ENCODE measurements around the gene KIF3C.
"Not testable (repeated sequence)": the region's sequence is repeated elsewhere in the genome, so short reads cannot be mapped to it uniquely, and the experiment has no call there.

Gene KIF3C

DNA sequence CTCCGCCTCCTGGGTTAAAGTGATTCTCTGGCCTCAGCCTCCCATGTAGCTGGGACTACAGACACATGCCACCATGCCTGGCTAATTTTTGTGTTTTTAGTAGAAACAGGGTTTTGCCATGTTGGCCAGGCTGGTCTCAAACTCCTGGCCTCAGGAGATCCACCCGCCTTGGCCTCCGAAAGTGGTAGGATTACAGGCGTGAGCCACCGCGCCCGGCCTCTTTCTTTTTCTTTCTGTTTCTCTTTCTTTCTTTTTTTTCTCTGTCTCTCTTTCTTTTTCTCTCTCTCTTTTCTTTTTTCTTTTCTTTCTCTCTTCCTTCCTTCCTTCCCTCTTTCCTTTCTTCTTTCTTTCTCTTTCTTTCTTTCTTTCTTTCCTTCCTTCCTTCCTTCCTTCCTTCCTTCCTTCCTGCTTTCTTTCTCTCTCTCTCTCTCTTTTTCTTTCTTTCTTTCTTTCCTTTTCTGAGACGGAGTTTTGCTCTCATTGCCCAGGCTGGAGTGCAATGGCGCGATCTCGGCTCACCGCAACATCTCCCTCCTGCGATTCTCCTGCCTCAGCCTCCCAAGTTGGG, 16.6 kb upstream of the KIF3C start:
- DNase-seq, result not testable (repeated sequence)

DNA sequence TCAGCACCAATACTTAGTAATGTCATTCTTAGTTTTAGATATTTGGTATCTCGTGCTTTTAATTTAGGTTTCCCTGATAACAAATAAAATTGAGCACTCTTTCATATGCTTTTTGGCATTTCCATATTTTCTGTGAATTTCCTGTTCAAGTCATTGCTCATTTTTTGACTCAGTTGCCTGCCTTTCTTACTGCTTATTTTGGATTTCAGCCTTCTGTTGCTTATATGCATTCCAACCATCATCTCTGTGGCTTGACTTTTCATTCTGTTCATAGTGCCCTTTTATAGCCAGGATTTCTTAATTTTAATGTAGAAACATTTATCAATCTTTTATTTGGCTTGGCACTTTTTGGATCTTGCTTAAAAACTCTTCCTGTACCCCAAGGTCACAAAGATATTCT, 14.5 kb upstream of the KIF3C start:
- no peak for DNase-seq

DNA sequence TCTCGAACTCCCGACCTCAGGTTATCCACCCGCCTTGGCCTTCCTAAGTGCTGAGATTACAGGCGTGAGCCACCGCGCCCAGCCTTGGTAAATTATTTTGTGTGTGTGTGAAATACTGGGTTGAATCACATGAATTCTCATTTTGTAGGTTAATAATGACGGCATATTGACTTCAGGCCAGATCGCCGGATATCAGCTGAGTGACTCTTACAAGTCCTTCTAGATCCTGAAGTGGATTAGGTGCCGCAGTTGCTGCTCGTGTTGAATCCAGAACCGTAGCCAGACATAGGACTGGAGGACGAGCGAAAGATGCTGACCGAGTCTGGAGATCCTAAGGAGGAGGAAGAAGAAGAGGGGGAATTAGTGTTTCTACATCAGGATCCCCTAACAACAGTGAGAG, 12.2 kb upstream of the KIF3C start:
- no peak for DNase-seq

DNA sequence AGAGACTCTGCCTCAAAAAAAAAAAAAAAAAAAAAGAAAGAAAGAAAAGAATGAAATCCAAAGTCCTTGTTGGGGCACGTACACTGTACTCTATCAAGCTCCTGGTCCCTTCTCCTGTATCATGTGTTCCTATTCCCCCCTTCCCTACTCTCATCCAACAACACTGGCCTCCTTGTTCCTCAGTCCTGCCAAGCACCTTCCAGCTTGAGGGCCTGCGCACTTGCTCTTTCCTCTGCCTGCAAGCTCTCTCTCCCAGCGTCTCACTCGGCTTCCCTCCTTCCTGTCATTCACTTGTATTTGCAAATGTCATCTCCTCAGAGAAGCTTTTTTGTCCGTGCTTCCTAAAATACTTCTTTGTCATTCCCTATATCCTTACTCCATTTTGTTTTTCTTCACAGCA, 10.8 kb upstream of the KIF3C start:
- no peak for DNase-seq

DNA sequence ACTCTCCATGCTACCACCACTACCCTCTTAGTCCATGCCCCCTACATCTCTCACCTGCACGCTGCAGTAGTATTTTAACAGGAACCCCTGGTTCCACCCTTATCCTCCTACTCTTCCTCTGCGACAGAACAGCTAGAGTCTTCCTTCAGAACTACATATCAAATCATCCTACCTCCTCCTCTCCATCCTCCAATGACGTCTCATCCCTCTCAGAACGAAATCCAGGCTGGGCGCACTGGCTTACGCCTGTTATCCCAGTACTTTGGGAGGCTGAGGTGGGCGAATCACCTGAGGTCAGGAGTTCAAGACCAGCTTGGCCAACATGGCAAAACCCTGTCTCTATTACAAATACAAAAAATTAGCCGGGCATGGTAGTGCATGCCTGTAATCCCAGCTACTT, 10.3 kb upstream of the KIF3C start:
- DNase-seq, result no peak

DNA sequence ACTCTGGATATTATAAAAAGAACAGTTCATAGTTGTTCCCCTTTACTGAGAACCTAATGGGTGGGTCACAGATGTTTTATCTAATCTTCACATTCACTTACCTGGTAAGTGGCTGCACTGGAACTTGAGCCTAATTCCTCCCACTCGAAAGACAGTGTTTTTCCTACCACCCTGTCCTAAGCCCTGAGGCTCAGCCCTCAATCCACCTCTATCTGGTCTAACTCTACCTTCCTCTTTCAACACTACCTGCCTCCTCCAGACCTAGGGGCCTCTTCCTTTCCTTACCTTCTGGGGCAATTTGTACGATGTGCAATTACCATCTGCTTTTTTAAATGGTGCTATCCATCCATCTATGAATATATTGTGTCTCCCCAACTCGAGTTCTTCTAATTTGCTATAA, 9.7 kb upstream of the KIF3C start:
- no peak for DNase-seq

DNA sequence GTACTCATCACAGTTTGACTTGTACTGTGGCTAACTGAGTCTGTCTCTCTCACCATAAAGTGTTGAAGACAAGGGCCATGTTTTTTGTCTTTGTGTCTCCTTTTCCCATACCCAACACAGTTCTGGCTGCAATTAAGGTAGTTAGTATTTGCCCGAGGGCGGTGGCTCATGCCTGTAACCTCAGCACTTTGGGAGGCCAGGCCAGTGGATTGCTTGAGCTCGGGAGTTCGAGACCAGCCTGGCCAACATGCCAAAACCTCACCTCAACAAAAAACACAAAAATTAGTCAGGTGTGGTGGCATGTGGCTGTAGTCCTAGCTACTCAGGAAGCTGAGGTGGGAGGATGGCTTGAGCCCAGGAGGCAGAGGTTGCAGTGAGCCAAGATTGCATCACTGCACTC, 6.9 kb upstream of the KIF3C start:
- no peak for DNase-seq

DNA sequence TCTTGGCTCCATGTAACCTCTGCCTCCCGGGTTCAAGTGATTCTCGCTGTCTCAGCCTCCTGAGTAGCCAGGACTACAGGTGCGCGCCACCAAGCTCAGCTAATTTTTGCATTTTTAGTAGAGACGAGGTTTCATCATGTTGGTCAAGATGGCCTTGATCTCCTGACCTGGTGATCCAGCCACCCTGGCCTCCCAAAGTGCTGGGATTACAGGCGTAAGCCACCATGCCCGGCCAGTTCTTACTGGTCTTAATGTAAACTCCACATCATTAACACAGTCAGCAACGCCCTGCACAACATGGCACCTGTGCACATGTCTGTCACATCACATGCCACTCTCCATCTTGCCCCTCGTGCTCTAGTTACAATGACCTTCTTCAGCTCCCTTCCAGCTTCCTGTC, 5.8 kb upstream of the KIF3C start:
- no peak for DNase-seq

DNA sequence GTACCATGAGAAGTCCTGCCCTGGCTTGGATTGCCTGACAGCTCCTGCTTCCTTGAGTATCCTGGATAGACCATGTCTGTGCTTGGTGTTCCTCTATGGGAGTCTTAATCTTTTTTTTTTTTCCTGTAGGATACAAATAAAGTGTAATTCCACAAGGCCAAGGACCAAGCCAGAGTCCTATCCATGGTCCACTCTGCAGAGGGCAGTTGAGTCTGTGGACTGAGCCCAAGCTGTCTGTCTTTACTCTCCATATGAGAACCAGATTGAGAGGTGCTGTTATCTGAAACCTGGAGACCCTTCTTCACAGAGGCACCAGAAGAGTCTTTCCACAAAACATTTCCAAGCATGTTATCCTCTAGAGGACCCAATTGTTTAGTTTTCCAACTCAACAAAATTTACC, 1.4 kb upstream of the KIF3C start:
- no peak for DNase-seq

DNA sequence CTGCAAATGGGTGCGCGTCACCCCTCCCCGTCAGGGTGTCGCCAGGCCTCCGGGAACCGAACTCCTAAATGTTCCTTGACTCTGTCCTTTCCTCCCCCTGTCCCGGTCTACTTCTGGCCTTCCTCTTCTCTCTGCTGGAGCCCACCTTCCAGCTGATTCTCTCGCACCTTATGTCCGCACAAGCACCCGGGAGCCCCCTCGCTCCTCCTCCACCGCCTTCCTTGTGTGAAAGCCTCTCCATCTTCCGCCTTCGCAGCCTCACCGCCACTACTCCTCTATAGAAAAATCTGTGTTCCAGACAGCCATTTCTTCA, 627 bp upstream of the KIF3C start:
- DNase-seq, result no peak

DNA sequence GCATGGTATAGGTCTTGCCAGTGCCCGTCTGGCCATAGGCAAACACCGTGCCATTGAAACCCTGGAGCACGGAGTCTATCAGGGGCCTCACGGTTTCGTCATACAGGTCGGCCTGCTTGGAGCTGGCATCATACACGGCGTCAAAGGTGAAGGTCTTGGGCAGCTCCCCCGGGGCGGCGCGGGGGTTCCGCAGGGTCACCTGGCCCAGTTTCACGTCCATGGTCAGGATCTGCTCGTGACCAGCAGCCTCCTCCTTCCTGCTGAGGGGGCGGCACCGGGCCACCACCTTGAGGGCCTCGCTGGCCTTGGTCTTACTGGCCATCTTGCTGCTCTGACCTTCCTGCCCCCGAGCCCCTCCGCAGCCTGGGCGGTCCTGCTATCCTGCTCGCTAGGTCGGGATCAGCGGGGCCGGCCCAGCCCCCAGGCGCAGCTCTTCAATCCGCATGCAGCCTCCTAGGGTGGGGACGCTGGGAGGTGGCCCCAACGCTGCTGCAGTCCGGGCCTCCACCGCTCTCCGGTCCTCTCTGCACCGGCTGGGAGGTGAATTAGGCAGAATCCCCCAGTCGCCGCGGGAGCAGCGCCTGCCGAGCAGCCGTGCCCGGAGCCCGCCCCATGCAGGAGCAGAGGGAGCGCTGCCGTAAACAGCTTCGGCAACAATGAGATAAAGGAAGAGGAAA, 563 bp downstream of the KIF3C start:
- no peak for DNase-seq

DNA sequence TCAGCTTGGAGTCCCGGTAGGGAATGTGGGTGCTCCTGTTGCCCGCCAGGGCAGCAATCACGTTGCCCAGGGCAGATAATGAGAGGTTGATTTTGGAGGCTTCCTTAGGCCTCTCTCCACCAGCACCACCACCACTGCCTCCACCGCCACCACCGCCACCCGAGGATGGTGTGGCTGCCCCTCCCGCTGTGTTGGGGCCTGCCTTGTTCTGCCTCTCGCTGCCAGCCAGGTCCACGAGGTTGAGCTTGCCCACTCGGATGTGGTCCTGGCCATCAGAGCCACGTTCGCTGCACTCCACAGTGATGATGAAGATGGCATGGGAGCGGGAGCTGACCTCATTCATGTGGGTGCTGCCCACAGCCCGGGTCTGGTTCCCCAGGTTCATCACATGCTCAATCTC, 1.3 kb downstream of the KIF3C start:
- DNase-seq, result no peak

DNA sequence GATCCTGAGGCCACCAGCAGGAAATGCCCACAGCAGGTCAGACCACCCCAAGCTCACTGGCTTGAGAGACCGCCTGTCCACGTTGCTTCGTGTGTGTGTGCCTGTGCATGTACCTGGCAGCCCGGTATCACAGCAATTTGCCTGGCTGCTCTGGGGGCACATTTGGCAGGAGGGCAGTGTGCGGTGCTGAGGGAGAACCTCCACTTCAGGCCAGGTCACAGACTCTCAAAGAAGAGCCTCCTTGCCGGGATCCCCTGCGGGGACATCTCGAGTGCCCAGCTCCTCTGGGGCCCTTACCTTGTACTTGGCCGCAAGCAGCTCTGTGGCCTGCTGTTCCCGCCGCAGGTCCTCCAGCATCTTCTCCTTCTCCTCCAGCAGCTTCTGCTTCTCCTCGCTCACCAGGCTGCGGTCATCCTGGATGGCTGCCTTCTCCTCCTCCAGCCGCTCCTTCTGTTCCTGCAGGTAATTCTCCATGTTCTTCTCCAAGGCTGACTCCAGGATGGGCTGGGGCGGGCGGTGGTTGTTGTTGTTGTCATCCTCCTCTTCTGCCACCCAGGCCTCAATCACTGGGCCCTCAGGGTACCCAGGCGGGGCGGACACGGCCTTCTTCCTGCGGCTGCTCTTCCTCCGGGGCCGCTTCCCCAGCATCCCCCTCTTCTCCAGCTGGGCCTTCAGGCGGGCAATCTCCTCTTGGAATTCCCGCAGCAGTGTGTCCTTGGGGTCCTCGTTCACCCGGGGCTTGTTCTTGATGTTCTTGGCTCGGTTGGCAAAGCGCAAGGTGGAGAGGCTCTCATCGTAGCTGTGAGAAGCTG, 2.0 kb downstream of the KIF3C start:
- DNase-seq, result no peak

DNA sequence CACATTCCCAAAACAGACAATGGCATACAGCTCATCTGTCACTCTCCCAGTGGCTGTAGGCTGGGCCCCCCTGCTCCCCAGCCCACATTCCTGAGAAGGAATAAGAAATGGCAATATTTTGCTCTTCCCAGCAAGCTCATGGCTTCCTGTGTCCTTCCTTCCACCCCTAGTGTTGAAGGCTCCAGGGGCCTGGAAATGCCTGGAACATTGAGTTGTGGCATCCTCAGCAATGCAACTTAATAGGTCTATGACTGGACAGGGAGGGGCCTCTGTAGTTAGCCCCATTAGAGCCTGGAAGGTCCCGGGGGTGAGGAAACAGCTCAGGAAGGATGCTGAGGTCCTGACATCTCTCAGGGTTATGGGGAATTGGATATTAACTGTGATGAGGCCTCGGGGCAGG, 3.3 kb downstream of the KIF3C start:
- no peak for DNase-seq

DNA sequence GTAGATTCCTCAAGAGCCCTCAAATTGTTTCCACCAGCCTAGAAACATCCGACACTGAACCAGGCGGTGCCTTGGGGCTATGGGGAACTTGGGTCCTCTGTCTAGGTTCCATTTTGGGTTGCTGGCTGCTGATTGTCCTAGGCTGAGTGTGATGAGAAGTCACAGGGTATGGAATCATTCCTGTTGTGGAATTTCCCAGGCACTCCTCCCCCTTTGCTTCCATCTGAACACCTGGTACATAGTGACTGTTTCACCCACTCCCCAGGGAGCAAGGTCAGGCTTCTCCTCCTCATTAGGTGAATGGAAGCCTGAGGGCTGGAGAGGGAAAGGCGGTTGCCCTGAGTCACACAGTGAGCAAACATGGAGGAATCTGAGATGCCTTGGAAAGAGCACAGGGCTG, 4.5 kb downstream of the KIF3C start:
- DNase-seq, result no peak

DNA sequence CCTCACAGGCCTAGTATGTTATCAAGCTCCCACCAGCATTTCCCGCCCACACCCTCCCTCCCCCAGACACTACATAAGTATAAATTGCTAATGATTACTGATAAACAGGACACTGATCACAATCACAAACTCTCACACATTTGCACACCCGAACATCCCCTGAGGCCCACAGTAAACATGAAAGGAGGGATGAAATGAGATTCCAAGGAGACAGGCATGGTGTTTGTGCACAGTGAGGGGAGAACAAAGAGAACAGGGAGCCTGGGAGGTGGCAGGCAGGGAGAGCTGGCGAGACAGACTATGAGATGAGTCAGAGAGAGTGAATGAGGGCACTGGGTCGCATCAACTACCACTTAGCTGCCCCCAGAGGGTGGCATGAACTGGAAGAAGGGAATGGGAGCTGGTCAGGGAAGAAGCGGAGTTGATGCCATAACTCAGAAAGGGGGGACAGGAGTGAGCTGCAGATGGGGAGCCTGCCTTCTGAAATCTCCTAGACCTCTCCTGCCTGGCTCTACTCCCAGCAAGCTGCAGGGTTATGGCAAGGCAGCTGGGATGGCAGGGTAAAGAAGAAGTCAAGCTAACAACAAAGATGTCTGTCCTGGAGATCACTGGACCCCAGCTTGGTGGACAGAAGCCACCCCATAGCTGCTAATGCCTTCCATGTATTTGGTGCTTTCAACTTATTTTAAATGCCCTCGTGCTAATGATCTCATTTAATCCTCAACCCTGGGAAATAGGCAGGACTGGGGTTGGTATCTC, 5.1 kb downstream of the KIF3C start:
- no peak for DNase-seq

DNA sequence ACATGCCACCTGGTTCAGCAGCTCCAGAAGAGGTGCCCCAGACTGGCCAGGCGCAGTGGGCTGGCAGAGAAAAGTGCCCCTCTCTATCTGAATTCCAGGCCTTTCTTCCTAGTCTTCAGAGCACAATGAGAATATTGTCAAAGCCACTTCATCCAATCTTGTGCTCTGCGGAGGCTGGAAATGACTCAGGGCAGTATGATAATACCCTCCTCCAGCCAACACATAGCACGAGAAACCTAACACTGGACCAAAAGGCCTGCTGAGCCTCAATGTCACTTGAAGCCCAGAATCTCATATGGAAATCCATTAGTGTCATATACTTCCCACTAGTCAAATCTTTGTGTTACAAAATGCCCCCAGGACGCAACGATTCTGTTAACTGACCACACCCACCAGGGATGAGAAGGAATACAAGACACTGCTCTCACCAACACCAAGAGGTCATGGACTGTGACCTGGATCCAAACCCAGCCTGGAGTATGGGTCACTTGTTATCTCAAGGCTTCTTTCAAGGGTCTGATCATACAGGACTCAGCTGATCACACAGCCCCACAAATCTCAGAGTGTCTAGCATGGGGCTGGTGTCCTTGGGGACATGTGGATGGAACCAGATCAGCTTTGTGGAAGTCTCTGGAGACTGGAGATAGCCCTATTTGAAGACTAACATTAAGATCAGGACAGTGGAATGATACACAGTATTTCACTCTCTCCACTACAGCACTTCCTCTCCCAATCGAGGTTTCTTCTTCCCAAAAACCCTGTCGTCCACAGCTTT, 10.1 kb downstream of the KIF3C start:
- no peak for DNase-seq

DNA sequence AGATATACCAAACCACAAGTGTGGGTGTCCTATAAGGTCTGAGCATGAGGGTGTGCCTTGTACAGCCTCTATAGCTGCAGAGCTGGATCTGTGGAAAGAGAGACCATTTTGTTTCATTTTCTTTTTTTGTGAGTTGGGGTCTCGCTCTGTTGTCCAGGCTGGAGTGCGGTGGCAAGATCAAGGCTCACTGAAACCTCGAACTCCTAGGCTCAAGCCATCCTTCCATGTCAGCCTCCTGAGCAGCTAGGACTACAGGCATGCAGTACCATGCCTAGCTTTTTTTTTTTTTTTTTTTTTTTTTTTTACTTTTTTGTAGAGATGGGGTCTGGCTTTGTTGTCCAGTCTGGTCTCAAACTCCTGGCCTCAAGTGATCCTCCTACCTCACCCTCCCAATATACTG, 10.7 kb downstream of the KIF3C start:
- DNase-seq, result no peak

DNA sequence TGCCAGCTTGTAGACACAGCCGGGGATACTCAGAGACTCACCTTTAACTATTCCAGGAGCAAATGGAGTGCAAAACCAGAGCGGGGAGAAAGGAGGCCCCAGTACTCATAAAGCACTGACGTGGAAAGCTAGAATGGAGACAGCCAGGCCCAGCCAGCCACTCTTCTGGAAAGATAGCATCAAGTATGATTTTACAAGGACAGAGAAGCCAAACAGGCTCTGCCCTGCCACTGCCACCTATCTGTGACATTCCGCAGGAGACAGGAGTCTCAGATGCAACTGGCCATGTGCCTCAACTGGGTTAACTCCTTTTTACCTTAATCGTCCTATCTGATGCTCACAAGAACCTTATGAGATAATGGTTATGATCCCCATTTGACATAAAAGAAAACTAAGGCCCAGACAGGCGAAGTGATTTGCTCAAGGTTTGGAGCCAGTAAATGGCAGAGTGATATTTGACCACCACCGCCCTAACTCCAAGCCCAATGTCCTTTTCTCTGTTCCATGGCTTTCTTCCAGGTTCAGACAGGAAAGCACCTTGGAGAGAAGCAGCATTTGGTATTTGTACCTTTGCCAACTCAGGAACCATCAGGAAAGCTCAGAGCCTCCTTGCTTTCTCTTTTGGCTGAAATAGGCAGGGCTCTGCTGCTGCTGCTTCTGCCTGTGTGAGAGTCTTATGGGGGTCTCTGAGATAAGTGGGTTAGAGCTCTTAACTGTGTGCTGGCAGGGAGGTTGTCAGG, 15.6 kb downstream of the KIF3C start:
- no peak for DNase-seq

DNA sequence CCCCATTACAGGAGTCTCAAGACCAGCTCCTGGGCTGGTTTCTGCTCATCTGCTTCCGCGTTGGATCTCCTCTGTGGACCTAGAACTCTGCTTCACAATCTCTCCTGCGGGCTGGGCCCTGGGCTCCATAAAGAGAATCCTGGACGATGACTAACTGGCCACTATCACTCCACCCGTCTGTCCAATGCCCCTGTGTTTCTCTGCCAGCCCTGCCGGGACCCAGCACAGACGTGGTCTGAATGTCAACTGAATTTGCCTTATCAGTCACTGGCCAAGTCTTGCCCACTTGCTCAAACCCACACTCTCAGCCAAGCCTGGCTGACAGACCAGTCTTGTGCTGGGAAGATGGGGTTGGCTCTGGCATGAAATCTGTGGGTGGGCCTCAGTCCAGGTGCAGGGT, 17.4 kb downstream of the KIF3C start:
- DNase-seq, result no peak

DNA sequence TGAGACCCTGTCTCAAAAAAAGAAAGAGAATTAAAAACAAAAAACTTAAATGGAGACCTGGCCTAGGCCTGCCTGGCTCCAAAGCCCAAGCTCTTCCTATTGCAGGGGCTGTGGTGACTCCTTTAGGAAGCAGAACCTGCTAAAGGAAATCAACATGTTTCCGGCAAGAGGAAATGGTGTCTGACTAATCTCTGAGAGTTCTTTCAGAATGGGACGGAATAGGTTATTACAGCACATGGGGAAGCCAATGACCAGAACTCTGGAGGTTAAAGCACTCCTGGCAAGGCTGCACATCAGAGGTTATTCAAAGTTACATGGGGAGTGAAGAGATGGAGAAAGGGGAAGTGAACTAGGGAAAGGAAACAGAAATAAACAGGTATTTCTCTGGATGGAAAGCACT, 21.4 kb downstream of the KIF3C start:
- no peak for DNase-seq

DNA sequence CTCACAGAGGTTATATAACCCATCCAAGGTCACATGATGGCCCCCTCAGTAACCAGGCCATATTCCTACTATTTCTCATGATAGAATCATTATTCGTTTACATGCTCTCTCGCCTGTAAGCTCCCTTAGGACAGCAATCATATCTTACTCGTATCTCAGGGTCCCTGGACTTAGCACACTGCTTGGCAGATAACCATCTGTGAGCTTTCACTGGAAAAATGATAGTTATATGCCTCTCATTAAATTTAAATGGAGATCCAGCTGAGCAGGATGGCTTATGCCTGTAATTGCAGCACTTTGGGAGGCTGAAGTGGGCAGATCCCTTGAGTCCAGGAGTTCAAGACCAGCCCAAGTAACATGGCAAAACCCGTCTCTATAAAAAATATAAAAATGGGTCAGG, 21.9 kb downstream of the KIF3C start:
- no peak for DNase-seq

Measured in activated naive CD4-positive, alpha-beta T cell treated with anti-CD3 and anti-CD28 coated beads, Interleukin-2, amount 50 U/mL, for 16 hours (primary cell).